ENCODE measurements around the gene USP17L11. TPM values are rescaled to one million over a fixed set of nuclear protein-coding genes. Genes with fewer than 3 reads are reported as not detected.

USP17L11 gene, protein sequence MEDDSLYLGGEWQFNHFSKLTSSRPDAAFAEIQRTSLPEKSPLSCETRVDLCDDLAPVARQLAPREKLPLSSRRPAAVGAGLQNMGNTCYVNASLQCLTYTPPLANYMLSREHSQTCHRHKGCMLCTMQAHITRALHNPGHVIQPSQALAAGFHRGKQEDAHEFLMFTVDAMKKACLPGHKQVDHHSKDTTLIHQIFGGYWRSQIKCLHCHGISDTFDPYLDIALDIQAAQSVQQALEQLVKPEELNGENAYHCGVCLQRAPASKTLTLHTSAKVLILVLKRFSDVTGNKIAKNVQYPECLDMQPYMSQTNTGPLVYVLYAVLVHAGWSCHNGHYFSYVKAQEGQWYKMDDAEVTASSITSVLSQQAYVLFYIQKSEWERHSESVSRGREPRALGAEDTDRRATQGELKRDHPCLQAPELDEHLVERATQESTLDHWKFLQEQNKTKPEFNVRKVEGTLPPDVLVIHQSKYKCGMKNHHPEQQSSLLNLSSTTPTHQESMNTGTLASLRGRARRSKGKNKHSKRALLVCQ
- not detected in 2 replicates for total RNA-seq

DNA sequence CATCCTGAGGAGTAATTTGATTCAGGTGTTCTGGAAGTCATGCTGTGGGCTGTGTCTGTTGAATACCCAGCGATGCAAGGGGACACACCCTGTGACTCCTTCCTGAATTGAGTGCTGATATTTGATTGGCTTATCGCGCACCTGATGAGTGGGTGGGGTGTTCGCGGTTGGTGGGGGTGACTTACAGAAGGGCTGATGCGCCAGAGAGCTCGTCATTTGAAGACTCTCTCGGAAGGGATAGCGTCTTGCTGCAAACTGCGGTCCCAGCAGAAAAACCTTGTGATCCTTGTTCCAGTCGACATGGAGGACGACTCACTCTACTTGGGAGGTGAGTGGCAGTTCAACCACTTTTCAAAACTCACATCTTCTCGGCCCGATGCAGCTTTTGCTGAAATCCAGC is at the start of gene USP17L11:
Gene USP17L11 (plus strand): TSS at position 301 of the 400 bp plus-strand sequence. CDS start 0 bp downstream, at position 301.

DNA sequence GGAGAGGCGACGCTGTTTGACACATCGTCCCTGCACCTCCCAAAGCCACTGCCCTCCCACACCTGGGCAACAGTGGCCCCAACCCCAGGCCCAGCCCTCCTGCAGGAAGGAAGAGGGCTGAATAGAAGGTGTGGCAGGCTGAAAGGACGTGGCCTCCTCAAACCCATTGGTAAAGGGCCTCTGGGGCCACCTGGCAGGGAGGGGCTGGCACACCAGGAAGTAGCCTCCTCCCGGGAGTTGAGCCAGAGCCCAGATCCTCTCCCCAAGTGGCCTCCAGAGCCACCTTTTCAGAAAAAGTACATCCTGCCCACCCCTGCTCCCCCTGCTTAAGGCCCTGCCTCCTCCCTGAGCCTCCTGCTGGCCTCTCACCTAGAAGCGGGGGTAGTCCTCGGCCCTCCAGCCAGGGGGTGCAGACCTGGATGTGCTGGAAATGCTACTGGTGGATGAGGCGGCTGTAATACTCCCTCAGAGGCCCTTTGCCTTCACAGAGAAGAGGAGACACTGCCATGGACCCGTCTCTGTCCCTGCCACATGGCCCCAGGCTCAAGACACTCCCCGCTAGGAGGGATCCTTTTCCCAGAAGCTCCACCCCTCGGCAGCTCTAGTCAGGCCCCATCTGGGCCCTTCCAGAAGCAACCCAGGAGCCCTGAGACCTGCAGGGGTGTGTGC is 45.3 kb upstream of the USP17L11 start, which contains the start of gene FAM90A26:
Gene FAM90A26 (plus strand): TSS at position 619 of the 669 bp plus-strand sequence. CDS start 2,764 bp downstream, outside the sequence.

DNA sequence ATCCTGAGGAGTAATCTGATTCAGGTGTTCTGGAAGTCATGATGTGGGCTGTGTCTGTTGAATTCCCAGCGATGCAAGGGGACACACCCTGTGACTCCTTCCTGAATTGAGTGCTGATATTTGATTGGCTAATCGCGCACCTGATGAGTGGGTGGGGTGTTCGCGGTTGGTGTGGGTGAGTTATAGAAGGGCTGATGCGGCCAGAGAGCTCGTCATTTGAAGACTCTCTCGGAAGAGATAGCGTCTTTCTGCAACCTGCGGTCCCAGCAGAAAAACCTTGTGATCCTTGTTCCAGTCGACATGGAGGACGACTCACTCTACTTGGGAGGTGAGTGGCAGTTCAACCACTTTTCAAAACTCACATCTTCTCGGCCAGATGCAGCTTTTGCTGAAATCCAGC is 4.8 kb upstream of the USP17L11 start, which contains the start of gene USP17L10:
Gene USP17L10 (plus strand): TSS at position 301 of the 400 bp plus-strand sequence. CDS start 0 bp downstream, at position 301.

DNA sequence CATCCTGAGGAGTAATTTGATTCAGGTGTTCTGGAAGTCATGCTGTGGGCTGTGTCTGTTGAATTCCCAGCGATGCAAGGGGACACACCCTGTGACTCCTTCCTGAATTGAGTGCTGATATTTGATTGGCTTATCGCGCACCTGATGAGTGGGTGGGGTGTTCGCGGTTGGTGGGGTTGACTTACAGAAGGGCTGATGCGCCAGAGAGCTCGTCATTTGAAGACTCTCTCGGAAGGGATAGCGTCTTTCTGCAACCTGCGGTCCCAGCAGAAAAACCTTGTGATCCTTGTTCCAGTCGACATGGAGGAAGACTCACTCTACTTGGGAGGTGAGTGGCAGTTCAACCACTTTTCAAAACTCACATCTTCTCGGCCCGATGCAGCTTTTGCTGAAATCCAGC is 4.6 kb downstream of the USP17L11 start, which contains the start of gene USP17L12:
Gene USP17L12 (plus strand): TSS at position 301 of the 400 bp plus-strand sequence. CDS start 0 bp downstream, at position 301.

DNA sequence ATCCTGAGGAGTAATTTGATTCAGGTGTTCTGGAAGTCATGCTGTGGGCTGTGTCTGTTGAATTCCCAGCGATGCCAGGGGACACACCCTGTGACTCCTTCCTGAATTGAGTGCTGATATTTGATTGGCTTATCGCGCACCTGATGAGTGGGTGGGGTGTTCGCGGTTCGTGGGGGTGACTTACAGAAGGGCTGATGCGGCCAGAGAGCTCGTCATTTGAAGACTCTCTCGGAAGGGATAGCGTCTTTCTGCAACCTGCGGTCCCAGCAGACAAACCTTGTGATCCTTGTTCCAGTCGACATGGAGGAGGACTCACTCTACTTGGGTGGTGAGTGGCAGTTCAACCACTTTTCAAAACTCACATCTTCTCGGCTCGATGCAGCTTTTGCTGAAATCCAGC is 9.4 kb downstream of the USP17L11 start, which contains the start of gene USP17L13:
Gene USP17L13 (plus strand): TSS at position 301 of the 400 bp plus-strand sequence. CDS start 0 bp downstream, at position 301.

GRCh38 chr4:9234085-9234484 is 18.9 kb downstream of the USP17L11 start, which contains the start of gene USP17L15:
TSS of gene USP17L15 (plus strand) at chr4:9234385. CDS start at chr4:9234385, 0 bp downstream.

GRCh38 chr4:9243579-9243978 is 28.4 kb downstream of the USP17L11 start, which contains the start of gene USP17L17:
TSS of gene USP17L17 (plus strand) at chr4:9243879. CDS start at chr4:9243879, 0 bp downstream.

GRCh38 chr4:9247953-9248680 is 32.9 kb downstream of the USP17L11 start, which contains the start of gene USP17L18:
TSS of gene USP17L18 (plus strand) at chr4:9248630. CDS start at chr4:9248630, 0 bp downstream.

GRCh38 chr4:9253078-9253477 is 37.9 kb downstream of the USP17L11 start, which contains the start of gene USP17L19:
TSS of gene USP17L19 (plus strand) at chr4:9253378. CDS start at chr4:9253378, 0 bp downstream.

GRCh38 chr4:9257824-9258223 is 42.6 kb downstream of the USP17L11 start, which contains the start of gene USP17L20:
TSS of gene USP17L20 (plus strand) at chr4:9258124. CDS start at chr4:9258124, 0 bp downstream.

DNA sequence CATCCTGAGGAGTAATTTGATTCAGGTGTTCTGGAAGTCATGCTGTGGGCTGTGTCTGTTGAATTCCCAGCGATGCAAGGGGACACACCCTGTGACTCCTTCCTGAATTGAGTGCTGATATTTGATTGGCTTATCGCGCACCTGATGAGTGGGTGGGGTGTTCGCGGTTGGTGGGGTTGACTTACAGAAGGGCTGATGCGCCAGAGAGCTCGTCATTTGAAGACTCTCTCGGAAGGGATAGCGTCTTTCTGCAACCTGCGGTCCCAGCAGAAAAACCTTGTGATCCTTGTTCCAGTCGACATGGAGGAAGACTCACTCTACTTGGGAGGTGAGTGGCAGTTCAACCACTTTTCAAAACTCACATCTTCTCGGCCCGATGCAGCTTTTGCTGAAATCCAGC is 47.4 kb downstream of the USP17L11 start, which contains the start of gene USP17L21:
Gene USP17L21 (plus strand): TSS at position 301 of the 400 bp plus-strand sequence. CDS start 0 bp downstream, at position 301.

Other genes with a start within 250 kb of the USP17L11 start
- not detected in 2 replicates for gene FAM90A26, start 45.0 kb upstream of the USP17L11 start, total RNA-seq
- not detected in 2 replicates for gene USP17L10, start 4.7 kb upstream of the USP17L11 start, total RNA-seq
- gene USP17L12, start 4.7 kb downstream of the USP17L11 start, total RNA-seq: not detected in 2 replicates
- not detected in 2 replicates for gene USP17L13, start 9.5 kb downstream of the USP17L11 start, total RNA-seq
- gene USP17L15, start 19.0 kb downstream of the USP17L11 start, total RNA-seq: not detected in 2 replicates
- gene USP17L17, start 28.5 kb downstream of the USP17L11 start, total RNA-seq: not detected in 2 replicates
- gene USP17L18, start 33.2 kb downstream of the USP17L11 start, total RNA-seq: not detected in 2 replicates
- not detected in 2 replicates for gene USP17L19, start 38.0 kb downstream of the USP17L11 start, total RNA-seq
- gene USP17L20, start 42.7 kb downstream of the USP17L11 start, total RNA-seq: not detected in 2 replicates
- gene USP17L21, start 47.5 kb downstream of the USP17L11 start, total RNA-seq: not detected in 2 replicates
- not detected in 2 replicates for gene USP17L22, start 52.2 kb downstream of the USP17L11 start, total RNA-seq
- gene USP17L24, start 109.8 kb downstream of the USP17L11 start, total RNA-seq: not detected in 2 replicates
- not detected in 2 replicates for gene USP17L25, start 114.5 kb downstream of the USP17L11 start, total RNA-seq
- not detected in 2 replicates for gene USP17L26, start 119.3 kb downstream of the USP17L11 start, total RNA-seq
- gene USP17L5, start 124.0 kb downstream of the USP17L11 start, total RNA-seq: not detected in 2 replicates
- gene USP17L27, start 128.7 kb downstream of the USP17L11 start, total RNA-seq: not detected in 2 replicates
- gene USP17L28, start 133.5 kb downstream of the USP17L11 start, total RNA-seq: not detected in 2 replicates
- not detected in 2 replicates for gene USP17L29, start 138.2 kb downstream of the USP17L11 start, total RNA-seq
- gene USP17L30, start 147.7 kb downstream of the USP17L11 start, total RNA-seq: not detected in 2 replicates
- not detected in 2 replicates for gene DEFB131A, start 229.0 kb downstream of the USP17L11 start, total RNA-seq

Data from subcutaneous preadipocyte (primary cell).